ENCODE measurements around the gene GALNT17. TPM values are rescaled to one million over a fixed set of nuclear protein-coding genes. Genes with fewer than 3 reads are reported as not detected.

GALNT17 gene
- total RNA-seq, 3 donors from 2014 or later, result 1.2 to 9.9 (median 3.3) TPM

- H3K36me3 ChIP-seq, result no peaks in the 10 kb centered on the region
- no peak for TF ChIP-seq POLR2A (IDR thresholded peaks at IDR 0.05)
- no peak for TF ChIP-seq CTCF (IDR thresholded peaks at IDR 0.05)
- TF ChIP-seq POLR2AphosphoS5 (IDR thresholded peaks at IDR 0.05), result no peak
- no peaks in the 10 kb centered on the region for H3K27me3 ChIP-seq
- H3K4me1 ChIP-seq, result no peaks in the 10 kb centered on the region
- no peaks in the 10 kb centered on the region for H3K9me3 ChIP-seq
- no peak overlapping the region for H3K27ac ChIP-seq
- intact Hi-C loops (cut with DNase I; ENCODE audit: low total_unique reads), result no loop called here
- no peak for DNase-seq (ENCODE audit: low spot score in 2 of 2)
- no peak overlapping the region for H3K4me3 ChIP-seq
Measured at GRCh38 chr7:71465741-71466189, 333.8 kb downstream of the GALNT17 start.

GRCh38 chr7:71466448-71467145 lies 334.7 kb downstream of the GALNT17 start:
- Histone ChIP-seq H3K36me3 (no peaks in the 10 kb centered on the region), H3K9me3 (no peaks in the 10 kb centered on the region), H3K4me3 (no peak overlapping the region), H3K27ac (no peak overlapping the region), H3K4me1 (no peaks in the 10 kb centered on the region), H3K27me3 (no peaks in the 10 kb centered on the region)
- intact Hi-C loops (cut with DNase I; ENCODE audit: low total_unique reads), result no loop called here
- DNase-seq (ENCODE audit: low spot score in 2 of 2), result no peak
- TF ChIP-seq POLR2AphosphoS5 (IDR thresholded peaks at IDR 0.05) (no peak), CTCF (IDR thresholded peaks at IDR 0.05) (no peak), POLR2A (IDR thresholded peaks at IDR 0.05) (no peak)

- TF ChIP-seq POLR2AphosphoS5 (IDR thresholded peaks at IDR 0.05), result no peak
- TF ChIP-seq CTCF (IDR thresholded peaks at IDR 0.05), result no peak
- TF ChIP-seq POLR2A (IDR thresholded peaks at IDR 0.05), result no peak
- intact Hi-C loops (cut with DNase I; ENCODE audit: low total_unique reads), result no loop called here
- Histone ChIP-seq H3K9me3 (peaks cover 0 to 10% of the 10 kb centered on the region in 2 donors), H3K27ac (no peak overlapping the region), H3K4me3 (no peak overlapping the region), H3K4me1 (no peaks in the 10 kb centered on the region), H3K27me3 (no peaks in the 10 kb centered on the region), H3K36me3 (no peaks in the 10 kb centered on the region)
- no peak for DNase-seq (ENCODE audit: low spot score in 2 of 2)
Measured at GRCh38 chr7:71470326-71470725, 338.4 kb downstream of the GALNT17 start.

GRCh38 chr7:71470830-71471229 lies 338.9 kb downstream of the GALNT17 start:
- Histone ChIP-seq H3K27ac (no peak overlapping the region), H3K36me3 (no peaks in the 10 kb centered on the region), H3K4me3 (no peak overlapping the region), H3K27me3 (no peaks in the 10 kb centered on the region), H3K4me1 (no peaks in the 10 kb centered on the region), H3K9me3 (peaks cover 0 to 13% of the 10 kb centered on the region in 2 donors)
- intact Hi-C loops (cut with DNase I; ENCODE audit: low total_unique reads), result no loop called here
- no peak for TF ChIP-seq POLR2AphosphoS5 (IDR thresholded peaks at IDR 0.05)
- no peak for TF ChIP-seq CTCF (IDR thresholded peaks at IDR 0.05)
- TF ChIP-seq POLR2A (IDR thresholded peaks at IDR 0.05), result no peak
- no peak for DNase-seq (ENCODE audit: low spot score in 2 of 2)

- H3K27ac ChIP-seq, result no peak overlapping the region
- no peaks in the 10 kb centered on the region for H3K27me3 ChIP-seq
- DNase-seq (ENCODE audit: low spot score in 2 of 2), result no peak
- TF ChIP-seq POLR2A (IDR thresholded peaks at IDR 0.05), result no peak
- no peak for TF ChIP-seq CTCF (IDR thresholded peaks at IDR 0.05)
- no peak for TF ChIP-seq POLR2AphosphoS5 (IDR thresholded peaks at IDR 0.05)
- peaks cover 0 to 13% of the 10 kb centered on the region in 2 donors for H3K9me3 ChIP-seq
- intact Hi-C loops (cut with DNase I; ENCODE audit: low total_unique reads), result no loop called here
- H3K4me1 ChIP-seq, result no peaks in the 10 kb centered on the region
- no peaks in the 10 kb centered on the region for H3K36me3 ChIP-seq
- H3K4me3 ChIP-seq, result no peak overlapping the region
Measured at GRCh38 chr7:71472962-71473361, 341.0 kb downstream of the GALNT17 start.

Data from breast epithelium (tissue), 4 donors.